ENCODE data around the gene CPD. TPM values are rescaled to one million over a fixed set of nuclear protein-coding genes. Genes with fewer than 3 reads are reported as not detected.

Gene CPD
- total RNA-seq, 3 donors from 2014 or later = 39.2 to 77.3 (median 74.7) TPM

DNA sequence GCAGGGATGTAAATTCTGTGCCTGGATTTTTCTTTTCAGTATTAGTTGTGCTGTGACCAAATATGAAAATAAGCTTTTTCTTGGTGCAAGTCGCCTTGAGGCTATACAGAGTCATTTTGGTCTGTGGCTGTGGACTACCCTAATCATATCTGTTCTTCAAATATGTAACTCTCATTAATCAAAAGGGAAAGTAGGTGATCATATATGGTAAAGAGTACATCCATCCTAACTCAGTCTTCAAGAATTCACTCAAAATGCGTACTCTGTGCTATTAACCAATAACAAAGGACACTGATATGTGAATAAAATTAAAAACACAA lies 2.6 kb downstream of the CPD start:
- DNase-seq (no peak), ATAC-seq (no peak)
- intact Hi-C loops (cut with DNase I, micrococcal nuclease) = no loop called here
- H3K9me3 ChIP-seq = no peaks in the 10 kb centered on the region
- H3K36me3 ChIP-seq (ENCODE audit: low read depth) = no peaks in the 10 kb centered on the region
- no peak for TF ChIP-seq CTCF (IDR thresholded peaks at IDR 0.05)
- H3K4me3 ChIP-seq = no peak overlapping the region
- peaks cover 19% of the 10 kb centered on the region for H3K4me1 ChIP-seq (ENCODE audit: low read depth)

GRCh38 chr17:30382345-30382744 lies 3.6 kb downstream of the CPD start:
- DNase-seq = no peak
- Histone ChIP-seq H3K36me3 (ENCODE audit: low read depth) (no peaks in the 10 kb centered on the region), H3K4me3 (no peak overlapping the region), H3K4me1 (ENCODE audit: low read depth) (peaks cover 19% of the 10 kb centered on the region), H3K9me3 (no peaks in the 10 kb centered on the region)
- intact Hi-C loops (cut with DNase I, micrococcal nuclease) = no loop called here
- no peak for TF ChIP-seq CTCF (IDR thresholded peaks at IDR 0.05)
- ATAC-seq = no peak

- no peak overlapping the region for H3K4me3 ChIP-seq
- ATAC-seq = no peak
- no peak for TF ChIP-seq CTCF (IDR thresholded peaks at IDR 0.05)
- H3K36me3 ChIP-seq (ENCODE audit: low read depth) = no peaks in the 10 kb centered on the region
- intact Hi-C loops (cut with DNase I, micrococcal nuclease) = no loop called here
- DNase-seq = no peak
- H3K4me1 ChIP-seq (ENCODE audit: low read depth) = no peaks in the 10 kb centered on the region
- no peaks in the 10 kb centered on the region for H3K9me3 ChIP-seq
Measured at GRCh38 chr17:30388321-30389179, 9.8 kb downstream of the CPD start.

DNA sequence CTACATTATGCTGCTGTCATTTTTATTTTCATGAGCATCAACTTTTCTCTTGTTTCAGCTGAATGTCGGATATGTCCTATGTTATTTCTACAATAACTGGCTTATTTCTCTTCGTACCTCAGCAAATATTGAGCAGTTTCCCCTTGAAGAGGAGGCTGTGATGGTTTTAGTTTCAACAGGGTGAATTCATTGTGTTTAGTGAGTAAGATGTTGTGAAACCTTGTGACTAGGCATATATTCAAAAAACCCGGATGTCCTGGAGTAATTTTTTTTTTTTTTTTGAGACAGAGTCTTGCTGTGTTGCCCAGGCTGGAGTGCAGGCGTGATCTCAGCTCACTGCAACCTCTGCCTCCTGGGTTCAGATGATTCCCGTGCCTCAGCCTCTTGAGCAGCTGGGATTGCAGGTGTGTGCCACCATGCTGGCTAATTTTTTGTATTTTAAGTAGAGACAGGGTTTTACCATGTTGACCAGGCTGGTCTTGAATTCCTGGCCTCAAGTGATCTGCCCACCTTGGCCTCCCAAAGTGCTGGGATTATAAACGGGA lies 11.1 kb downstream of the CPD start:
- no peak for DNase-seq
- intact Hi-C loops (cut with DNase I, micrococcal nuclease) = no loop called here
- no peak for TF ChIP-seq CTCF (IDR thresholded peaks at IDR 0.05)
- H3K9me3 ChIP-seq = no peaks in the 10 kb centered on the region
- no peak overlapping the region for H3K4me3 ChIP-seq
- no peak for ATAC-seq
- H3K4me1 ChIP-seq (ENCODE audit: low read depth) = no peaks in the 10 kb centered on the region
- H3K36me3 ChIP-seq (ENCODE audit: low read depth) = no peaks in the 10 kb centered on the region

DNA sequence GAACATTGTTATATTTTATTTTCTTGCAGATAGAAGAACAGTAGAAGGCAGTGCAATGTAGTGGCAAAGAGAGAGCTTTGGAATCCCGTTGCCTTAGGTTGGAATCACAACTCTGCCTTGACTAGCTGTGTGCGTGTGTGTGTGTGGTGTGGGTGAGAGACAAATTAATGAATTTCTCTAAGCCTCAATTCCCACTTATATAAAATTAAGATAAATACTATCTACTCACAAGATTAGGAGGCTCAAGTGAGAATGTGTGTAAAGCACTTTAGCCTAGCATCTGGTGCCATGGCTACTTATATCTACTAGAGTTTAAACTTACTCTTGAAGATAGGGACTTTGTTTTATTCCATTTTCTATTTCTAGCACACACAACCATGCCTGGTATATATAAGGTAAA lies 12.8 kb downstream of the CPD start:
- H3K4me3 ChIP-seq = no peak overlapping the region
- H3K4me1 ChIP-seq (ENCODE audit: low read depth) = peaks cover 4% of the 10 kb centered on the region
- no peak for DNase-seq
- no peak for ATAC-seq
- H3K9me3 ChIP-seq = no peaks in the 10 kb centered on the region
- no peak for TF ChIP-seq CTCF (IDR thresholded peaks at IDR 0.05)
- no peaks in the 10 kb centered on the region for H3K36me3 ChIP-seq (ENCODE audit: low read depth)
- intact Hi-C loops (cut with DNase I, micrococcal nuclease) = no loop called here
